H1 (cell line): ENCODE data around the gene PLXND1.

ENCODE experiments used
- ATF3 ChIP-seq: IDR thresholded peaks from 2 replicates; pipeline ENCODE4 v1.6.1; 2011; ENCODE audit warnings: low read depth, mild to moderate bottlenecking, low read length; ENCODE audit not compliant: insufficient read depth
- CREB1 ChIP-seq: IDR thresholded peaks from 2 replicates; pipeline ENCODE4 v1.6.1; 2012; ENCODE audit warnings: inconsistent platforms
- CTCF ChIP-seq, 3 experiments: IDR thresholded peaks; 1 replicate in 2 of 3; 2 replicates in 1 of 3; pipeline versions ENCODE4 v1.5.1 to v1.6.1; 2011; ENCODE audit warnings: low read length in 3 of 3, mild to moderate bottlenecking in 3 of 3, inconsistent platforms in 2 of 3, low read depth in 1 of 3, moderate library complexity in 1 of 3; ENCODE audit not compliant: insufficient read depth in 1 of 3; ENCODE audit errors: control extremely low read depth in 1 of 3
- FOSL1 ChIP-seq: IDR thresholded peaks from 2 replicates; pipeline ENCODE4 v1.6.1; 2011; ENCODE audit warnings: mild to moderate bottlenecking, low read depth, low read length, moderate library complexity; ENCODE audit not compliant: insufficient read depth
- KDM1A ChIP-seq: fragments of 200-600, 300-600 bp; sonication (generic); IDR thresholded peaks from 2 replicates; pipeline ENCODE4 v1.7.1; 2016; ENCODE audit warnings: mild to moderate bottlenecking, low read length, borderline replicate concordance
- POLR2A ChIP-seq, 2 experiments: IDR thresholded peaks; 1 replicate in 1 of 2; 2 replicates in 1 of 2; pipeline ENCODE4 v1.6.1; 2011; ENCODE audit warnings: low read depth in 2 of 2, low read length in 2 of 2, mild to moderate bottlenecking in 2 of 2; ENCODE audit errors: control extremely low read depth in 1 of 2
- ZNF274 ChIP-seq: IDR thresholded peaks from 2 replicates; pipeline ENCODE4 v1.7.0; 2012; ENCODE audit warnings: low read length, borderline replicate concordance; ENCODE audit errors: extremely low read depth

DNA sequence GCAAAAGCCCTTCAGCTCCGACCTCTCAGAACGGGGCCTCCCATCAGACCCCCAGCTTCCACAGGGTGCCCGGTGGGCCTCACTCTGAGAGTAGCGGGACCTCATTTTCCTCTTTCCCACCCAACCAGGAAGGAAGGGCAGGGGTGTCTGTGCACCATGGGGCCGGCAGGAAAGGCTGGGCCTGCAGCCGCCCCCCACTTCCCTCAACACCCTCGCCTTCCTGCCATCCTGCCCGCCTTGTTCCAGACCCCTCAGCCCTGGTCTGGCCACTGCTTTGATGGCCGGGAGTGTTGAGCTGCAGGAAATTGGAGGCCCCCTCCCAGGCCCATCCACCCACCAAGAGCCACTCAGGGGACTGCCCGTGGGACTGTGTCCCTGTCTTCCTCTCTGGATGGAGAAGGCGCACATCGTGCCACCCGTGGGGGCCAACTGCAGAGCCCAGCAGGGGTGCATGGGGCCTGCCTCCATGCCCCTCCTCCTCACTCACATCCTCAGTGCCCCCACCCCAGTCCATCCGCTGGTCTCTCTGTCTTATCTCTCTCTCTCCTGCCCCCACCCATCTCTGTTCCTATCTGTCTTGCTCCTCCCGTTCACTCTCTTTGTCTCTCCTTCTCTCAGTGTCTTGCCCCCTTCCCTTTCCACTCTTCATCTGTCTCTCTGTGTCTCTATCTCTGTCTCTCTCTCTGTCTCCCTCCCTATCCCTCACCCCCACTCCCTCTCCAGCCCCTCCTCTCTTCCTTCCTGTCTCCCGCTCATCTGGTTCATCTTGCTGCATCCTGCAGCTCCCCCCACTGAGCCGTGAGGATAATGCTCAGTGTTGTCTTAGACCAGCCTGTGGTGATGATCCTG lies 1.8 kb upstream of the PLXND1 start:
- TF ChIP-seq KDM1A (no peak), CTCF (IDR thresholded peaks at IDR 0.05; ENCODE audit: control extremely low read depth in 1 of 3, insufficient read depth in 1 of 3, low read depth in 1 of 3, low read length in 3 of 3) (peak in 2 of 3 experiments; percentile 57 to 64; a peak in 3 of 4 replicates), CREB1 (no peak), ZNF274 (no peak), POLR2A (IDR thresholded peaks at IDR 0.05; ENCODE audit: control extremely low read depth in 1 of 2, low read depth in 2 of 2, low read length in 2 of 2) (no peak), ATF3 (no peak), FOSL1 (no peak)
